Measurements from ENCODE around the gene ENO3. TPM values are rescaled to one million over a fixed set of nuclear protein-coding genes. Genes with fewer than 3 reads are reported as not detected.

Gene ENO3
- total RNA-seq, 2 experiments from 2014 or later = 14.6 to 79.4 TPM

Small RNAs within 50 kb of the gene (microRNA-seq; reads per million reads assigned to microRNA genes)
- gene MIR6864 (ENCODE audit: borderline replicate concordance) (not detected), gene MIR6865 (ENCODE audit: borderline replicate concordance) (not detected)

Small RNAs within 50 kb of the gene (small RNA-seq; reads per million reads assigned to genes)
- not detected for gene MIR6864
- not detected for gene MIR6865

Other genes with a start within 250 kb of the ENO3 start
- 28.2 and 36.8 TPM in 2 replicates for gene PELP1, start 247.0 kb upstream of the ENO3 start, total RNA-seq (2014; rRNA removed; shearing (Covaris generic))
- 104 and 113 TPM in 2 replicates for gene PELP1, start 247.0 kb upstream of the ENO3 start, total RNA-seq (2022)
- gene ARRB2, start 240.5 kb upstream of the ENO3 start, total RNA-seq (2014; rRNA removed; shearing (Covaris generic)) = 49.8 and 56.7 TPM in 2 replicates
- gene ARRB2, start 240.5 kb upstream of the ENO3 start, total RNA-seq (2022) = 84.9 and 96.1 TPM in 2 replicates
- 35.3 and 35.9 TPM in 2 replicates for gene MED11, start 219.7 kb upstream of the ENO3 start, total RNA-seq (2014; rRNA removed; shearing (Covaris generic))
- gene MED11, start 219.7 kb upstream of the ENO3 start, total RNA-seq (2022) = 19.0 and 19.2 TPM in 2 replicates
- not detected in 2 replicates for gene ZMYND15, start 211.3 kb upstream of the ENO3 start, total RNA-seq (2014; rRNA removed; shearing (Covaris generic))
- not detected in 2 replicates for gene ZMYND15, start 211.3 kb upstream of the ENO3 start, total RNA-seq (2022)
- gene CXCL16, start 211.2 kb upstream of the ENO3 start, total RNA-seq (2014; rRNA removed; shearing (Covaris generic)) = not detected in 2 replicates
- gene CXCL16, start 211.2 kb upstream of the ENO3 start, total RNA-seq (2022) = not detected in 2 replicates
- not detected in 2 replicates for gene TM4SF5, start 179.2 kb upstream of the ENO3 start, total RNA-seq (2014; rRNA removed; shearing (Covaris generic))
- gene TM4SF5, start 179.2 kb upstream of the ENO3 start, total RNA-seq (2022) = not detected in 2 replicates
- not detected in 2 replicates for gene VMO1, start 164.8 kb upstream of the ENO3 start, total RNA-seq (2014; rRNA removed; shearing (Covaris generic))
- 0.55 TPM in 1 of 2 replicates, not detected in the other for gene VMO1, start 164.8 kb upstream of the ENO3 start, total RNA-seq (2022)
- not detected in 2 replicates for gene GLTPD2, start 162.2 kb upstream of the ENO3 start, total RNA-seq (2014; rRNA removed; shearing (Covaris generic))
- gene GLTPD2, start 162.2 kb upstream of the ENO3 start, total RNA-seq (2022) = not detected in 2 replicates
- gene PSMB6, start 155.0 kb upstream of the ENO3 start, total RNA-seq (2014; rRNA removed; shearing (Covaris generic)) = 144 and 155 TPM in 2 replicates
- 111 and 137 TPM in 2 replicates for gene PSMB6, start 155.0 kb upstream of the ENO3 start, total RNA-seq (2022)
- gene PLD2, start 144.0 kb upstream of the ENO3 start, total RNA-seq (2014; rRNA removed; shearing (Covaris generic)) = 6.6 and 10.2 TPM in 2 replicates
- gene PLD2, start 144.0 kb upstream of the ENO3 start, total RNA-seq (2022) = 13.5 and 18.7 TPM in 2 replicates
- 38.3 and 40.6 TPM in 2 replicates for gene MINK1, start 117.8 kb upstream of the ENO3 start, total RNA-seq (2014; rRNA removed; shearing (Covaris generic))
- 61.0 and 62.5 TPM in 2 replicates for gene MINK1, start 117.8 kb upstream of the ENO3 start, total RNA-seq (2022)
- 0.18 and 0.79 TPM in 2 replicates for gene C17orf107, start 51.6 kb upstream of the ENO3 start, total RNA-seq (2014; rRNA removed; shearing (Covaris generic))
- 0.76 and 1.1 TPM in 2 replicates for gene C17orf107, start 51.6 kb upstream of the ENO3 start, total RNA-seq (2022)
- 0.32 and 0.59 TPM in 2 replicates for gene CHRNE, start 48.0 kb upstream of the ENO3 start, total RNA-seq (2014; rRNA removed; shearing (Covaris generic))
- gene CHRNE, start 48.0 kb upstream of the ENO3 start, total RNA-seq (2022) = 0.27 and 0.68 TPM in 2 replicates
- not detected in 2 replicates for gene GP1BA, start 18.8 kb upstream of the ENO3 start, total RNA-seq (2014; rRNA removed; shearing (Covaris generic))
- not detected in 2 replicates for gene GP1BA, start 18.8 kb upstream of the ENO3 start, total RNA-seq (2022)
- 59.6 and 80.6 TPM in 2 replicates for gene SLC25A11, start 11.1 kb upstream of the ENO3 start, total RNA-seq (2014; rRNA removed; shearing (Covaris generic))
- 66.8 and 68.2 TPM in 2 replicates for gene SLC25A11, start 11.1 kb upstream of the ENO3 start, total RNA-seq (2022)
- gene RNF167, start 10.9 kb upstream of the ENO3 start, total RNA-seq (2014; rRNA removed; shearing (Covaris generic)) = 31.4 and 46.5 TPM in 2 replicates
- gene RNF167, start 10.9 kb upstream of the ENO3 start, total RNA-seq (2022) = 120 and 124 TPM in 2 replicates
- gene PFN1, start 2.6 kb upstream of the ENO3 start, total RNA-seq (2014; rRNA removed; shearing (Covaris generic)) = 1,053 and 1,272 TPM in 2 replicates
- 950 and 1,053 TPM in 2 replicates for gene PFN1, start 2.6 kb upstream of the ENO3 start, total RNA-seq (2022)
- gene SPAG7, start 16.7 kb downstream of the ENO3 start, total RNA-seq (2014; rRNA removed; shearing (Covaris generic)) = 53.2 and 54.4 TPM in 2 replicates
- 58.9 and 67.7 TPM in 2 replicates for gene SPAG7, start 16.7 kb downstream of the ENO3 start, total RNA-seq (2022)
- 8.7 and 9.7 TPM in 2 replicates for gene CAMTA2, start 36.6 kb downstream of the ENO3 start, total RNA-seq (2014; rRNA removed; shearing (Covaris generic))
- gene CAMTA2, start 36.6 kb downstream of the ENO3 start, total RNA-seq (2022) = 44.3 and 53.4 TPM in 2 replicates
- not detected in 2 replicates for gene INCA1, start 46.4 kb downstream of the ENO3 start, total RNA-seq (2014; rRNA removed; shearing (Covaris generic))
- 0.82 and 1.2 TPM in 2 replicates for gene INCA1, start 46.4 kb downstream of the ENO3 start, total RNA-seq (2022)
- gene KIF1C, start 46.8 kb downstream of the ENO3 start, total RNA-seq (2014; rRNA removed; shearing (Covaris generic)) = 20.6 and 32.1 TPM in 2 replicates
- gene KIF1C, start 46.8 kb downstream of the ENO3 start, total RNA-seq (2022) = 51.1 and 53.7 TPM in 2 replicates
- not detected in 2 replicates for gene SLC52A1, start 84.3 kb downstream of the ENO3 start, total RNA-seq (2014; rRNA removed; shearing (Covaris generic))
- not detected in 2 replicates for gene SLC52A1, start 84.3 kb downstream of the ENO3 start, total RNA-seq (2022)
- gene ZFP3, start 127.3 kb downstream of the ENO3 start, total RNA-seq (2014; rRNA removed; shearing (Covaris generic)) = 0.98 and 1.8 TPM in 2 replicates
- 0.34 and 0.65 TPM in 2 replicates for gene ZFP3, start 127.3 kb downstream of the ENO3 start, total RNA-seq (2022)
- 28.3 and 32.0 TPM in 2 replicates for gene ZNF232, start 160.8 kb downstream of the ENO3 start, total RNA-seq (2014; rRNA removed; shearing (Covaris generic))
- gene ZNF232, start 160.8 kb downstream of the ENO3 start, total RNA-seq (2022) = 20.8 and 21.3 TPM in 2 replicates
- gene USP6, start 164.9 kb downstream of the ENO3 start, total RNA-seq (2014; rRNA removed; shearing (Covaris generic)) = 0.03 TPM in 1 of 2 replicates, not detected in the other
- 0.06 and 0.11 TPM in 2 replicates for gene USP6, start 164.9 kb downstream of the ENO3 start, total RNA-seq (2022)
- gene ZNF594, start 240.7 kb downstream of the ENO3 start, total RNA-seq (2014; rRNA removed; shearing (Covaris generic)) = 42.5 and 43.4 TPM in 2 replicates
- 32.1 and 35.2 TPM in 2 replicates for gene ZNF594, start 240.7 kb downstream of the ENO3 start, total RNA-seq (2022)

Data from OCI-LY7 (cell line).